ENCODE data around the gene FKBP6. TPM values are rescaled to one million over a fixed set of nuclear protein-coding genes. Genes with fewer than 3 reads are reported as not detected.

The FKBP6 gene
- total and polyA plus RNA-seq, 4 donors, result 0.11 to 0.39 (median 0.17) TPM; not detected in 1

DNA sequence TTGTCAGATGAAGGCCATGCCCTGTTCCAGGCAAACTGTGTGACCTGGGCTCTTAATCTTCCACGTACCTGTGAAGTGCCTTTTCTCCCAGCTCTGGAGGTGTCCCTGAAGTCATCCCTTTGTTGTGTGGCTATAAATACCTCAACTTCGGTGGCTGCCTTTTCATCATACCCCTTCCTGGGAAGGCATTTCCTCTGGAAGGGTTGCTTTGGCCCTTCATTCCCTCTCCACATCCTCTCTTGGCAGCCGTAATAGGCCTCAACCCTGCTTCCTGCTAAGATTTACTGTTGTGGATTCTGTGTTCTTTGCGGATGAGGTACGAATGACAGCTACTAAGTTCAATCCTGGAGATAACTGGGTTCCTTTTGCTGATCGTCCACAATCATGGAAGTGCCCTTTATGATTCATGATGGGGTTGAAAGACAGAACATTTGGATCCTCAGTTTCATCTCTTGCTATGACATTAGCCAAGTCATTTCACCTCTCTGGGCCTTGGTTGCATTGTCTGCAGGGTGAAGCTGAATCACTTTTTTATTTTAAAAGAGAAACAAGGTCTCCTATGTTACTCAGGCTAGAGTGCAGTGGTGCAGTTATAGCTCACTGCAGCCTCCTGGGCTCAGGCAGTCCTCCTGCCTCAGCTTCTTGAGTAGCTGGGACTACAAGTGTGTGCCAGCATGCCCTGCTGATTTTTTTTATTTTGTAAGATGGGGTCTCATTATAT lies 23.6 kb downstream of the FKBP6 start:
- peak overlapping the region; percentile 91 for H3K27ac ChIP-seq (ENCODE audit: low read depth, low read length)
- H3K27me3 ChIP-seq (ENCODE audit: control insufficient read depth, insufficient read depth, low read length), result no peaks in the 10 kb centered on the region
- peaks cover 8% of the 10 kb centered on the region for H3K4me1 ChIP-seq (ENCODE audit: control insufficient read depth, insufficient read depth, low read length)
- peak in 1 of 6 donors; percentile 34 for DNase-seq (ENCODE audit: low read depth in 4 of 6, low spot score in 6 of 6)
- 43% methylated on average over 5 of the region's 6 CpGs for WGBS (ENCODE audit: insufficient coverage)
- H3K4me3 ChIP-seq (ENCODE audit: low read depth, low read length), result no peak overlapping the region
- H3K9me3 ChIP-seq (ENCODE audit: control insufficient read depth, insufficient read depth, low read length), result no peaks in the 10 kb centered on the region
- no peaks in the 10 kb centered on the region for H3K36me3 ChIP-seq (ENCODE audit: control insufficient read depth, insufficient read depth, low read length)

DNA sequence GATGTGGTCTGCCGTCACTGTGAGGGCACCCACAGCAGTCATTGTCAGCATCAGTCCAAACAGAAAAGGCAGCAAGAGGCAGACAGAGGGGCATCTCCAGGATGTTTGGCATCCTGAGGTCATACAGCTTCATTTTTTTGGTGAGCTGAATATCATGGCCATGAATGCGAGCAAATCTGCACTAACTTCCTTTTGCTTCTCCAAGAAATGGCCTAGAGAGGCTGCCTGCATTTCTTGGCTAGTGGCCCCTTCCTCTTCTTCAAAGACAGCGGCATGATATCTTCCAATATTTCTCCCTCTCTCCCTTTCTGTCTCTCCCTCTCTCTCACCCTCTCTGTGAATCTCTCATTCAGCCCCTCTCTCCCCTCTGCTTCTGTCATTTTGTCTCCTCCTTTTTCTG lies 24.8 kb downstream of the FKBP6 start:
- Histone ChIP-seq H3K27ac (ENCODE audit: low read depth, low read length) (no peak overlapping the region), H3K9me3 (ENCODE audit: control insufficient read depth, insufficient read depth, low read length) (no peaks in the 10 kb centered on the region), H3K36me3 (ENCODE audit: control insufficient read depth, insufficient read depth, low read length) (no peaks in the 10 kb centered on the region), H3K27me3 (ENCODE audit: control insufficient read depth, insufficient read depth, low read length) (no peaks in the 10 kb centered on the region), H3K4me1 (ENCODE audit: control insufficient read depth, insufficient read depth, low read length) (peaks cover 14% of the 10 kb centered on the region), H3K4me3 (ENCODE audit: low read depth, low read length) (no peak overlapping the region)
- DNase-seq (ENCODE audit: low read depth in 4 of 6, low spot score in 6 of 6), result no peak
- WGBS (ENCODE audit: insufficient coverage), result 97% methylated on average over 3 of the region's 3 CpGs

DNA sequence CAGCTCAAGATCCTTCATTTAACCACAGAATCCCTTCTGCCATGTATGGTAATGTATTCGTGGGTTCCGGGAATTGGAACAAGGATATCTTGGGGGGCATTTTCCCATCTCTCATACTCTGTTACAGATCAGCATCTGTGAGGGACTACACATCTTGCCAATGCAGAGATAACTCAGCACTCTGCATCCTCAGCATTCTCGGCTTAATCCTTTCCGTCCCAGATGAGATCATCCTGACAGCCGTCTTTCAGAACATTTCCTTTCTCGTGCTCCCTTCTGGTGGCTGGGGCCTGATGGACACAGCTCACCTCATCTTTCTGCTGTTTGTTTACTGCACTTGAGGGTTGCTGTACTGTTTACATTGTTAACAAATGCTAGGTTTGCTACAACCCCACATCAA lies 25.3 kb downstream of the FKBP6 start:
- Histone ChIP-seq H3K27ac (ENCODE audit: low read depth, low read length) (no peak overlapping the region), H3K4me3 (ENCODE audit: low read depth, low read length) (no peak overlapping the region), H3K27me3 (ENCODE audit: control insufficient read depth, insufficient read depth, low read length) (no peaks in the 10 kb centered on the region), H3K9me3 (ENCODE audit: control insufficient read depth, insufficient read depth, low read length) (no peaks in the 10 kb centered on the region), H3K4me1 (ENCODE audit: control insufficient read depth, insufficient read depth, low read length) (peaks cover 19% of the 10 kb centered on the region), H3K36me3 (ENCODE audit: control insufficient read depth, insufficient read depth, low read length) (no peaks in the 10 kb centered on the region)
- no peak for DNase-seq (ENCODE audit: low read depth in 4 of 6, low spot score in 6 of 6)
- WGBS (ENCODE audit: insufficient coverage), result 72% methylated on average over 4 of the region's 6 CpGs

DNA sequence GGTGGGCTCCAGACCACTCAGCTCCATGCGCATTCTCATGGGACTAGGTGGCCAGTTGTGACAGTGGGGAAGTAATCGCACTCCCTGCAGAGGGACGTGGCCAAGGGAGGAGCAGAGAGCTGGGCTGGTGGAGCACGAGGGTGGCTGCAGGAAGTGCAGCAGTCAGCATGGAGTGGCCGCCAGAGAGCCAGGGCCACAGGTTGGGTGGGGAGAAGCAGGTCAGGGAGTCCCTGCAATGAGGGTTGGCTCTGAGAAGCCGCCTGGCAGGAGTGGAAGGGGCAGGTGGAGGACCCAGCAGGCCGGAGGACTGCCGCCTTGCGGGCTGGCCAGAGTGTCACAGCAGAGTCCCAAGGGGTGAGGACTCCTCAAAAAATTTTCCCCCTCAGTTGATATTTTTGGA lies 26.2 kb downstream of the FKBP6 start:
- Histone ChIP-seq H3K27me3 (ENCODE audit: control insufficient read depth, insufficient read depth, low read length) (no peaks in the 10 kb centered on the region), H3K9me3 (ENCODE audit: control insufficient read depth, insufficient read depth, low read length) (no peaks in the 10 kb centered on the region), H3K36me3 (ENCODE audit: control insufficient read depth, insufficient read depth, low read length) (no peaks in the 10 kb centered on the region), H3K4me1 (ENCODE audit: control insufficient read depth, insufficient read depth, low read length) (peaks cover 28% of the 10 kb centered on the region), H3K27ac (ENCODE audit: low read depth, low read length) (no peak overlapping the region), H3K4me3 (ENCODE audit: low read depth, low read length) (no peak overlapping the region)
- no peak for DNase-seq (ENCODE audit: low read depth in 4 of 6, low spot score in 6 of 6)
- WGBS (ENCODE audit: insufficient coverage), result 89% methylated on average over 7 of the region's 9 CpGs

DNA sequence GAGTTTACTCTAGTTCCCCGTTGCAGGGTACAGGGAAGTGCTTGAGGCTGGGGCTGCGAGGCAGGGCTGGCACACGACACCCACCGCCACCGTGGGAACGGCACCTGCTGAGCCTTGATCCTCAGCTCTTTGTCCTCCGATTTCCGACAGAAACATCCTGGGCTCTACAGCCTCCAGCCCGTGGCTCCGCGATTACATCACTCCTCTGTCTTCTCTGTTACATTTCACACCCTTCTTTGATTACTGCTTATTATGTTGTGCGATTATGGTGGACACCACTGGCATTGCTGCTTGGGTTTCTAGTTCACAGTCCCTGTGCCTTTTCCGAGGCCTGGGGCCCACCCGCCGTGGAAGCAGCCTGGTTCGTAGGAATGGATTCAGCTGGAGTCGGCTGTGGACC lies 26.9 kb downstream of the FKBP6 start:
- no peak for DNase-seq (ENCODE audit: low read depth in 4 of 6, low spot score in 6 of 6)
- Histone ChIP-seq H3K9me3 (ENCODE audit: control insufficient read depth, insufficient read depth, low read length) (no peaks in the 10 kb centered on the region), H3K36me3 (ENCODE audit: control insufficient read depth, insufficient read depth, low read length) (no peaks in the 10 kb centered on the region), H3K4me3 (ENCODE audit: low read depth, low read length) (no peak overlapping the region), H3K27ac (ENCODE audit: low read depth, low read length) (no peak overlapping the region), H3K27me3 (ENCODE audit: control insufficient read depth, insufficient read depth, low read length) (no peaks in the 10 kb centered on the region), H3K4me1 (ENCODE audit: control insufficient read depth, insufficient read depth, low read length) (peaks cover 30% of the 10 kb centered on the region)
- WGBS (ENCODE audit: insufficient coverage), result 53% methylated on average over 13 of the region's 17 CpGs

DNA sequence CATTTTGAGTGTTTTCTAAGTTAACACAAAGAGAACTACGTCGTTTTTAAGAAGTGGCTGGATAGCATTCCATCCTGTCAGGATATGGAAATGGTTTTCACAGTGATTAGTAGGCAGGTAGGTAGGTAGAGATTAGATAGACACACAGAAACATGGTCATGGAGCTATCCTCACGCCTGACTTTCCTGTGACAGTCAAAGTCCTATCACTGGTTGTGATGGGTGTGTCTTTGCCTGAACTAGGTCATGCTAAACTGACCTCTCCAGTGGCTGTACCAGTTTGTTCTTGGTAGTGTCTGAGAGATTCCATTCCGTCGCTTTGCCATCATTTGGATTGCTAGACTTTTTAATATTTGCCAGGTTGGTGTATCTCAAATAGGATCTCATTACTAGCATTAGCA lies 28.2 kb downstream of the FKBP6 start:
- no peak overlapping the region for H3K4me3 ChIP-seq (ENCODE audit: low read depth, low read length)
- H3K36me3 ChIP-seq (ENCODE audit: control insufficient read depth, insufficient read depth, low read length), result no peaks in the 10 kb centered on the region
- peaks cover 26% of the 10 kb centered on the region for H3K4me1 ChIP-seq (ENCODE audit: control insufficient read depth, insufficient read depth, low read length)
- no peaks in the 10 kb centered on the region for H3K9me3 ChIP-seq (ENCODE audit: control insufficient read depth, insufficient read depth, low read length)
- H3K27me3 ChIP-seq (ENCODE audit: control insufficient read depth, insufficient read depth, low read length), result no peaks in the 10 kb centered on the region
- no peak for DNase-seq (ENCODE audit: low read depth in 4 of 6, low spot score in 6 of 6)
- no peak overlapping the region for H3K27ac ChIP-seq (ENCODE audit: low read depth, low read length)
- 83% methylated on average over 2 of the region's 5 CpGs for WGBS (ENCODE audit: insufficient coverage)

DNA sequence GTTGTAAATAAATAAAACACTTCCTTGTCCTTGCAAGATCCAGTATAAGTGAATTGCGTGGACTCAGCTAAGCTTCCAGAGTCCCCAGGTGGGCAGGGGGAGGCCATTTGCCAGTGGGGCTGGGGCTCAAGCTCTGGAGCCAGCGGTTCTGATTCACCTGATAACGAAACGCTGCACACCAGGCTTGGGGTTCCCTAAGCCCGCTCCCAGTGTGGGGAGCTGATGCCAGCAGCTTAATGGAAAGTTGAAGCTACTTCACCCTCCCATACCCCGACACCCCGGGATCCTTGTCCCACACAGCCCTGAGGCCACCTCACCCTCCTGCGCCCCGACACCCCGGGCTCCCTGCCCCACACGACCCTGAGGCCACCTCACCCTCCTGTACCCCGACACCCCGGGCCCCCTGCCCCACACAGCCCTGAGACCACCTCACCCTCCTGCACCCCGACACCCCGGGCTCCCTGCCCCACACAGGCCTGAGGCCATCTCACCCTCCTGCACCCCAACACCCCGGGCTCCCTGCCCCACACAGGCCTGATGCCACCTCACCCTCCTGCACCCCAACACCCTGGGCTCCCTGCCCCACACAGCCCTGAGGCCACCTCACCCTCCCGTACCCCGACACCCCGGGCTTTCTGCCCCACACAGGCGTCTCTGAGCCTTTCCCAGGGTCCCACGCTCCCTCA lies 30.8 kb downstream of the FKBP6 start:
- DNase-seq (ENCODE audit: low read depth in 4 of 6, low spot score in 6 of 6), result no peak
- Histone ChIP-seq H3K27me3 (ENCODE audit: control insufficient read depth, insufficient read depth, low read length) (no peaks in the 10 kb centered on the region), H3K36me3 (ENCODE audit: control insufficient read depth, insufficient read depth, low read length) (no peaks in the 10 kb centered on the region), H3K4me3 (ENCODE audit: low read depth, low read length) (no peak overlapping the region), H3K9me3 (ENCODE audit: control insufficient read depth, insufficient read depth, low read length) (no peaks in the 10 kb centered on the region), H3K4me1 (ENCODE audit: control insufficient read depth, insufficient read depth, low read length) (peaks cover 26% of the 10 kb centered on the region), H3K27ac (ENCODE audit: low read depth, low read length) (peak overlapping the region; percentile 91)
- 75% methylated on average over 21 of the region's 21 CpGs for WGBS (ENCODE audit: insufficient coverage)

DNA sequence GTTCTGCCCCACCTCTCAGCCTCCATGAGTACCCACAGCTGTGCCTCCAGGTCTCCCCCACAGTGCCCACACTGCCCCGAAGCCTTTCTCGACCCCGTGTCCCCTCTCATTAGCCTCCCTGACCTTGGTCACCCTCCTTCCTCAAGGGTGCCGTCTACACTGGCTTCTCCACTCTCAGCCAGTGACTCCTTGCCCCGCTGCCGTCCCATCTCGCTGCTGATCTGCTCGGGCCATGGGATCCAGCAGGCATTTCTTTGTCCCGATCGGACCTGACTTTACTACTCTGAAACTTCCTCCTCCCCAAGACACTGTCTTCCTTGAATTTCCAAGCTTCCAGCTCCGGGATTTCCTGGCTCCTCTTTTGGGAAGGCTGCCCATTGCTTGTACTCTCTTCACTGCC lies 31.3 kb downstream of the FKBP6 start:
- Histone ChIP-seq H3K9me3 (ENCODE audit: control insufficient read depth, insufficient read depth, low read length) (no peaks in the 10 kb centered on the region), H3K27me3 (ENCODE audit: control insufficient read depth, insufficient read depth, low read length) (no peaks in the 10 kb centered on the region), H3K4me3 (ENCODE audit: low read depth, low read length) (no peak overlapping the region), H3K36me3 (ENCODE audit: control insufficient read depth, insufficient read depth, low read length) (peaks cover 3% of the 10 kb centered on the region), H3K27ac (ENCODE audit: low read depth, low read length) (peak overlapping the region; percentile 91), H3K4me1 (ENCODE audit: control insufficient read depth, insufficient read depth, low read length) (peaks cover 29% of the 10 kb centered on the region)
- 85% methylated on average over 11 of the region's 11 CpGs for WGBS (ENCODE audit: insufficient coverage)
- DNase-seq (ENCODE audit: low read depth in 4 of 6, low spot score in 6 of 6), result no peak

DNA sequence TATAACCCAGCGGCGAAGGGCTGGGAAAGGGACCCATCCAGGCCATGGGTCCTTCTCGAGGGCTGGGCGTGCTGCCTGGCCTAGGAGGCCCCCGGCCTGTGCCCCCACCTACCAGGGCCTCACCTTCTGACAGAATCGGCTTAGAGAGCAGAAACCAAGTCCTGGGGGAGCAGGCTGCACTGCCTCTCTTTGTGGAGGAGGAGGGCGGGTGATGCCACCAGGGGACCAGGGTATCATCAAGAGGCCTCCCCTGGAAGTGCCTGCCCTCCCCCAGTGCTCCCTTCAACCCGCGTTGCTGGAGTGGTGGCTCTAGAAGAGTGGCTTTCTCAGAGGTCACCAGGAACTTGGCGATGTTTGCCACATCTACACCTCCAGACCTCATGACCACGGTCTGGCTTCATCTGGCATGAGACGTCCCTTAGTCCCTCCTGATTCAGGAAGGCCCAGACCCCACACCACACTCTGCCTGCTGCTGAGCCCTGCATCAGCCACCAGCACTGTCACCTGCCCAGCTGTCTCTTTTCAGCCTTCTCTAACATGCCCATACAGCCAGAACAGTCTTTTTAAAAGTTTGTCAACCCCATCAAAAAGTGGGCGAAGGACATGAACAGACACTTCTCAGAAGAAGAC lies 31.9 kb downstream of the FKBP6 start:
- peaks cover 3% of the 10 kb centered on the region for H3K36me3 ChIP-seq (ENCODE audit: control insufficient read depth, insufficient read depth, low read length)
- 95% methylated on average over 9 of the region's 13 CpGs for WGBS (ENCODE audit: insufficient coverage)
- H3K9me3 ChIP-seq (ENCODE audit: control insufficient read depth, insufficient read depth, low read length), result no peaks in the 10 kb centered on the region
- no peaks in the 10 kb centered on the region for H3K27me3 ChIP-seq (ENCODE audit: control insufficient read depth, insufficient read depth, low read length)
- H3K4me1 ChIP-seq (ENCODE audit: control insufficient read depth, insufficient read depth, low read length), result peaks cover 33% of the 10 kb centered on the region
- DNase-seq (ENCODE audit: low read depth in 4 of 6, low spot score in 6 of 6), result no peak
- no peak overlapping the region for H3K27ac ChIP-seq (ENCODE audit: low read depth, low read length)
- no peak overlapping the region for H3K4me3 ChIP-seq (ENCODE audit: low read depth, low read length)
